OCI-LY7 (cell line): ENCODE data around the gene NRP1.

Source experiments
- EZH2phosphoT487 ChIP-seq: fragments of 200-600 bp; sonication (generic); IDR thresholded peaks from 2 replicates; pipeline ENCODE4 v1.6.1; 2018; ENCODE audit warnings: low read depth, borderline replicate concordance, mild to moderate bottlenecking, mixed run types, antibody characterized with exemption, low read length, moderate library complexity, mixed read lengths
- TF ChIP-seq, protein P1 (sequence below): fragments of 200-600 bp; sonication (generic); conservative IDR thresholded peaks from 2 replicates; pipeline ENCODE4 v1.5.1; 2014; ENCODE audit warnings: mild to moderate bottlenecking, antibody characterized with exemption, low read length, moderate library complexity, mixed read lengths

DNA sequence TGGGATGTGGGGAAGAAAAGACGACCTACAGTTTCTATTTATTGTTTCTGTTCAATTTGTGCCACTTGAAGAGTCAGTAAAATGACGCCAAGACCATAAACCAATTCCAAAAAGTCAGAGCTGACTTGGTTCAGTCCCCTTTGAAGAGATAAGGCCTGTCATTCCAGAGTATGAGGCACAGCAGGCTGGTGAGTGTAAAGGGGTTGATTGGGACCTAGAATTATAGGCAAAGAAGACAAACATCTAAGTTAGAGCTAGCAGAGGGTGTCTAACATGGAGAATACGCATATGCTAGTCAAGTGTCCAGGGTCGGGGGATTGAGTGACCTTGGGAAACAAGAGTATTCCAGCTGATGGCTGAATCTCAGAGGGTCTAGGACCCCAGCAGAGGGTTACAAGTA, 23.6 kb downstream of the NRP1 start:
- no peak for TF ChIP-seq EZH2phosphoT487
- TF ChIP-seq, protein P1, sequence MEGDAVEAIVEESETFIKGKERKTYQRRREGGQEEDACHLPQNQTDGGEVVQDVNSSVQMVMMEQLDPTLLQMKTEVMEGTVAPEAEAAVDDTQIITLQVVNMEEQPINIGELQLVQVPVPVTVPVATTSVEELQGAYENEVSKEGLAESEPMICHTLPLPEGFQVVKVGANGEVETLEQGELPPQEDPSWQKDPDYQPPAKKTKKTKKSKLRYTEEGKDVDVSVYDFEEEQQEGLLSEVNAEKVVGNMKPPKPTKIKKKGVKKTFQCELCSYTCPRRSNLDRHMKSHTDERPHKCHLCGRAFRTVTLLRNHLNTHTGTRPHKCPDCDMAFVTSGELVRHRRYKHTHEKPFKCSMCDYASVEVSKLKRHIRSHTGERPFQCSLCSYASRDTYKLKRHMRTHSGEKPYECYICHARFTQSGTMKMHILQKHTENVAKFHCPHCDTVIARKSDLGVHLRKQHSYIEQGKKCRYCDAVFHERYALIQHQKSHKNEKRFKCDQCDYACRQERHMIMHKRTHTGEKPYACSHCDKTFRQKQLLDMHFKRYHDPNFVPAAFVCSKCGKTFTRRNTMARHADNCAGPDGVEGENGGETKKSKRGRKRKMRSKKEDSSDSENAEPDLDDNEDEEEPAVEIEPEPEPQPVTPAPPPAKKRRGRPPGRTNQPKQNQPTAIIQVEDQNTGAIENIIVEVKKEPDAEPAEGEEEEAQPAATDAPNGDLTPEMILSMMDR, result no peak
